Uterus (tissue), 4 donors: Measurements from ENCODE around the gene FOCAD. TPM values are rescaled to one million over a fixed set of nuclear protein-coding genes. Genes with fewer than 3 reads are reported as not detected.
A peak's percentile ranks its signal among the peaks of the same experiment; 100 is the strongest.

ENCODE experiments used
- DNase-seq, 2 donors: peaks; one replicate each; pipeline ENCODE4 v3.0.0-alpha.2; 2019 to 2020
- H3K27ac ChIP-seq, 2 donors: fragments of 200-600 bp; sonication (generic); 1 replicate in 1 of 2; 2 replicates in 1 of 2; pipeline ENCODE4 v1.5.1; 2016 to 2018
- H3K27me3 ChIP-seq, 2 donors: fragments of 200-600 bp; sonication (generic); one replicate each; pipeline ENCODE4 v1.5.1; 2018 to 2019; ENCODE audit warnings: control low read depth in 1 of 2
- H3K36me3 ChIP-seq, 2 donors: fragments of 200-600 bp; sonication (generic); one replicate each; pipeline ENCODE4 v1.5.1; 2019; ENCODE audit warnings: control low read depth in 1 of 2
- H3K4me1 ChIP-seq, 2 donors: fragments of 200-600 bp; sonication (generic); one replicate each; pipeline ENCODE4 v1.5.1; 2018 to 2019; ENCODE audit warnings: control low read depth in 1 of 2
- H3K4me3 ChIP-seq, 2 donors: fragments of 200-600 bp; sonication (generic); 1 replicate in 1 of 2; 2 replicates in 1 of 2; pipeline ENCODE4 v1.5.1; 2018 to 2019; ENCODE audit warnings: mild to moderate bottlenecking in 1 of 2
- H3K9me3 ChIP-seq, 2 donors: fragments of 200-600 bp; sonication (generic); one replicate each; pipeline ENCODE4 v1.5.1; 2019; ENCODE audit warnings: control low read depth in 1 of 2
- POLR2A ChIP-seq, 2 donors: fragments of 450-650 bp; IDR thresholded peaks; one replicate each; pipeline ENCODE4 v1.6.1; 2016; ENCODE audit warnings: antibody characterized with exemption in 2 of 2, mild to moderate bottlenecking in 1 of 2, moderate library complexity in 1 of 2
- intact Hi-C: fragments of 100-400 bp; cut with DNase I; formaldehyde crosslinking; loops from one replicate; pipeline ENCODE4 v1.15.1; 2023; ENCODE audit warnings: low total_unique reads
- microRNA counts, 2 donors: library from miRNA; unstranded; fragments of <30 nt; microRNA quantifications; one replicate each; lab custom pipeline; 2016 to 2017
- microRNA-seq: library from miRNA; unstranded; fragments of <30 nt; microRNA quantifications from one replicate; pipeline ENCODE4, GENCODE V29; 2016; ENCODE audit warnings: borderline microRNAs expressed, borderline replicate concordance
- small RNA-seq: library from RNA; depleted of rRNA; stranded (forward); fragments of <200 nt; gene quantifications from one replicate; pipeline ENCODE3, GENCODE V24; 2016
- total RNA-seq, 4 donors: library from RNA; depleted of rRNA in 3 of 4; stranded (reverse); fragments of >200 nt in 3 of 4; gene quantifications; one replicate each; pipeline versions ENCODE4 v1.1.0 to v1.2.4, GENCODE V29; 2014 to 2023
- TF ChIP-seq, protein P1 (sequence below), 4 experiments: fragments of 200-600 bp in 2 of 4; fragments of 450-650 bp in 2 of 4; sonication (generic) in 2 of 4; IDR thresholded peaks; one replicate each; pipeline ENCODE4 v1.5.1; 2016 to 2019; ENCODE audit warnings: antibody characterized with exemption in 4 of 4, mild to moderate bottlenecking in 2 of 4, moderate library complexity in 1 of 4
- donor health status: DM: yes; HTN: yes; CAD: no.

Gene FOCAD
- total RNA-seq, 4 donors from 2014 or later, result 24.1 to 86.5 (median 34.3) TPM

DNA sequence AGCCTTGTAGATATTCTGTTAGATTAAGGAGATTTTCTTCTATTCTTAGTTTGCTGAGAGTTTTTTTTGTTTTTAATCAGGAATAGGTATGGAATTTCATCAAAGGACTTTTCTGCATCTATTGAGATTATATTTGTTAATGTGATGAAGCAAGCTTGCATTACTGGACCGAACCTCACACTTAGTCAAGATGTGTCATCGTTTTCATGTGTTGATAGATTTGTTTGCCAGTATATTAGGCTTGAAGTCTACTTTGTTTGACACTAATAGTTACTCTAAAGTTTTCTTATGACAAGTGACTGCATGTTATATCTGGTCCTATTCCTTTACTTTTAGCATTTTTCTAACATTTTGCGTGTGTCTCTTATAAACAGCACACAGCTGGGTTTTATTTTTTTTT is 359.8 kb downstream of the FOCAD start:
- TF ChIP-seq, protein P1, sequence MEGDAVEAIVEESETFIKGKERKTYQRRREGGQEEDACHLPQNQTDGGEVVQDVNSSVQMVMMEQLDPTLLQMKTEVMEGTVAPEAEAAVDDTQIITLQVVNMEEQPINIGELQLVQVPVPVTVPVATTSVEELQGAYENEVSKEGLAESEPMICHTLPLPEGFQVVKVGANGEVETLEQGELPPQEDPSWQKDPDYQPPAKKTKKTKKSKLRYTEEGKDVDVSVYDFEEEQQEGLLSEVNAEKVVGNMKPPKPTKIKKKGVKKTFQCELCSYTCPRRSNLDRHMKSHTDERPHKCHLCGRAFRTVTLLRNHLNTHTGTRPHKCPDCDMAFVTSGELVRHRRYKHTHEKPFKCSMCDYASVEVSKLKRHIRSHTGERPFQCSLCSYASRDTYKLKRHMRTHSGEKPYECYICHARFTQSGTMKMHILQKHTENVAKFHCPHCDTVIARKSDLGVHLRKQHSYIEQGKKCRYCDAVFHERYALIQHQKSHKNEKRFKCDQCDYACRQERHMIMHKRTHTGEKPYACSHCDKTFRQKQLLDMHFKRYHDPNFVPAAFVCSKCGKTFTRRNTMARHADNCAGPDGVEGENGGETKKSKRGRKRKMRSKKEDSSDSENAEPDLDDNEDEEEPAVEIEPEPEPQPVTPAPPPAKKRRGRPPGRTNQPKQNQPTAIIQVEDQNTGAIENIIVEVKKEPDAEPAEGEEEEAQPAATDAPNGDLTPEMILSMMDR (IDR thresholded peaks at IDR 0.05), result no peak
- no peak for TF ChIP-seq POLR2A (IDR thresholded peaks at IDR 0.05)
- Histone ChIP-seq H3K27me3 (no peaks in the 10 kb centered on the region), H3K27ac (no peak overlapping the region), H3K36me3 (no peaks in the 10 kb centered on the region), H3K9me3 (no peaks in the 10 kb centered on the region), H3K4me3 (no peak overlapping the region), H3K4me1 (no peaks in the 10 kb centered on the region)
- DNase-seq, result no peak
- intact Hi-C loops, result no loop called here

MicroRNA genes within 50 kb of the gene (microRNA counts, 767-probe panel; counts per million panel counts)
- microRNA hsa-miR-491-3p (lab: Ali Mortazavi, UCI) (0 counts per million in 2 donors), microRNA hsa-miR-491-5p (lab: Ali Mortazavi, UCI) (0 to 2,031 counts per million in 2 donors)

Small RNA genes lying within 50 kb of the gene (microRNA-seq; reads per million reads assigned to microRNA genes)
- 8.3 reads per million, percentile 16 among the genes with 10 or more reads in this experiment for gene MIR491

Small RNA genes lying within 50 kb of the gene (small RNA-seq; reads per million reads assigned to genes)
- gene MIR491, result not detected
- gene SNORA30B, result not detected

Other genes starting within 250 kb of the FOCAD start
- 10 to 100 TPM in 3 of 4 donors, 1 to 10 TPM in 1; 2.1 to 30.4 (median 14.0) TPM for gene MLLT3, start 61.8 kb upstream of the FOCAD start, total RNA-seq